GM12864 (cell line): ENCODE results near the gene PLEKHA6.

Experiments
- DNase-seq: peaks from one replicate; pipeline ENCODE4 v3.0.0-alpha.2; 2011; ENCODE audit warnings: low read depth
- H3K4me3 ChIP-seq: 2 replicates; pipeline ENCODE4 v1.5.1; 2011; ENCODE audit warnings: mild to moderate bottlenecking, low read depth, low read length, control low read depth
- TF ChIP-seq, protein P1 (sequence below): IDR thresholded peaks from 2 replicates; pipeline ENCODE4 v1.5.1; 2011; ENCODE audit warnings: low read depth, mild to moderate bottlenecking, moderate library complexity, low read length, control low read depth, inconsistent platforms; ENCODE audit errors: missing control alignments

The PLEKHA6 gene

DNA sequence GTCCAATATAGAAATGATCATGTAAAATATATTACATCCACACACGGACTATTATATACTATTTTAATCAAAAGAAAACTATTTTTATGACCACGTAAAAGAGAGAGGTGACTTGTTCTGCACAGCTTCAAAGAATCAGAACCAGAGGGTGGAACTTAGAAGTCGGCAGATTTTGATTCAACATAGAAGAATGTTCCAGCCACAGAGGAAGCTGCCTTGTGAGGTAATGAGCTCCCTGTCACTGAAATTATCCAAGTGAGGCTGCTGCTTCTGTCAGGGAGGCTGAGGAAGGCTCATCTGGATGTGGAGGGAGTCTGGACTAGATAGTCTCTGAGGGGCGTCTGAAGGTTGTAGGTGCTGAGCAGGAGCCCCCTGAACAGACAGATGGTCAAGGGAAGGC is 2.7 kb downstream of the PLEKHA6 start:
- H3K4me3 ChIP-seq = no peak overlapping the region
- TF ChIP-seq, protein P1, sequence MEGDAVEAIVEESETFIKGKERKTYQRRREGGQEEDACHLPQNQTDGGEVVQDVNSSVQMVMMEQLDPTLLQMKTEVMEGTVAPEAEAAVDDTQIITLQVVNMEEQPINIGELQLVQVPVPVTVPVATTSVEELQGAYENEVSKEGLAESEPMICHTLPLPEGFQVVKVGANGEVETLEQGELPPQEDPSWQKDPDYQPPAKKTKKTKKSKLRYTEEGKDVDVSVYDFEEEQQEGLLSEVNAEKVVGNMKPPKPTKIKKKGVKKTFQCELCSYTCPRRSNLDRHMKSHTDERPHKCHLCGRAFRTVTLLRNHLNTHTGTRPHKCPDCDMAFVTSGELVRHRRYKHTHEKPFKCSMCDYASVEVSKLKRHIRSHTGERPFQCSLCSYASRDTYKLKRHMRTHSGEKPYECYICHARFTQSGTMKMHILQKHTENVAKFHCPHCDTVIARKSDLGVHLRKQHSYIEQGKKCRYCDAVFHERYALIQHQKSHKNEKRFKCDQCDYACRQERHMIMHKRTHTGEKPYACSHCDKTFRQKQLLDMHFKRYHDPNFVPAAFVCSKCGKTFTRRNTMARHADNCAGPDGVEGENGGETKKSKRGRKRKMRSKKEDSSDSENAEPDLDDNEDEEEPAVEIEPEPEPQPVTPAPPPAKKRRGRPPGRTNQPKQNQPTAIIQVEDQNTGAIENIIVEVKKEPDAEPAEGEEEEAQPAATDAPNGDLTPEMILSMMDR = no peak
- DNase-seq = no peak

DNA sequence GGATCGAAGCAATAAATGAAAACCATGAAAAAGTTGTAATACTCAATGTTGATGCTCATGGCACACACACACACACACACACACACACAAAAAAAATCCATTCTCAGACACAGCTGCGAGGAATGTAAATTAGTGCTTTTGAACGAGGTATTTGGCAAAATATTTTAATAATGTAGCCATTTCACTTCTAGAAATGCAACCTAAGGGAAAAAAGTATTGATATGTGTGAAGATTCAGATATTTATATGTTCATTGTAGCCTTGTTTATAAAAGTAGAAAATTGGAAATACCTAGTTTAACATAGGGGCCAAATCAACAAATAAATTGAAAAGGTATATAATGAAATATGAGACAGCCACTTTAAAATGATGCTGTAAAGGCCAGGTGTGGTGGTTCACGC is 3.8 kb downstream of the PLEKHA6 start:
- no peak overlapping the region for H3K4me3 ChIP-seq
- TF ChIP-seq, protein P1 = no peak
- no peak for DNase-seq

GRCh38 chr1:204354579-204354978 is 5.2 kb downstream of the PLEKHA6 start:
- no peak for DNase-seq
- no peak overlapping the region for H3K4me3 ChIP-seq

DNA sequence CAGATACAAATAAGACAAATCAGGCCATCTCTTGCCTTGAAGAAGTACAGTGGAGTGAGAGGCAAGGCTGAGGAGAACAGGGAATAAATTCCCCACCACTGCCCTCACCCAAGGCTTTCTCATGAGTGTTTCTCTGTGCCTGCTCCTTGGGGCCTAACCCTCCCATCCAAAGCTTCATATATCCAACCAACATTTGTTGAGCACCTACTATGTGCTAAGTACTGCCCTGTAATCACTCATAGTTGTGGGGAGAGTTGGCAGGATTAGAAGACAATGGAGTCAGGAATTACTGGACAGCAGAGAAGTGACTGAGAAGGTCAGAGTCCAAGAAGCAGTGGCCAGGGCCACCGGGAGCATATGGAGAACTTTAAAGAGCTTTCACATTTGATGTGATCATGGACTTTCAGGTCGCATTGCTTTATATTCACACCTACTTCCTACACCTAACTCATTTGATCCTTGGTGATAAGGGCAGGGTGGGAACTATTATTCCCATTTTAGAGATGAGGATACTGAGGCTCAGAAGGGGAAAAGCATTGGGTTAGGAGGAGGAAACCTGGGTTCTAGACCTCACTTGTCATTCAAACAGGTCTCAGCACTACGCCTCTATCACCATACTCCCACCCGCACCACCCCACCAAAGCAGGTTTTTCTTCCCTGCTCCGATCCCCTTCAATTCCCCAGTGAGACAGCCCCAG is 6.4 kb downstream of the PLEKHA6 start:
- no peak overlapping the region for H3K4me3 ChIP-seq
- DNase-seq = no peak
- TF ChIP-seq, protein P1 = no peak

More at GRCh38 chr1:204354579-204354978, 5.2 kb downstream of the PLEKHA6 start:
- TF ChIP-seq, protein P1 = no peak

- no peak overlapping the region for H3K4me3 ChIP-seq
- no peak for DNase-seq
- TF ChIP-seq, protein P1 = no peak
These were observed 8.7 kb downstream of the PLEKHA6 start for GRCh38 chr1:204350857-204351573.

- no peak overlapping the region for H3K4me3 ChIP-seq
These were observed 9.4 kb downstream of the PLEKHA6 start for GRCh38 chr1:204350312-204350711.

More at GRCh38 chr1:204350312-204350711, 9.4 kb downstream of the PLEKHA6 start:
- TF ChIP-seq, protein P1 = no peak
- no peak for DNase-seq
